T-helper 2 cell treated with Interferon-gamma antibody and Interleukin-4, amounts not matched to agents 100 ng/mL and 5 ng/mL, for 36 hours (primary cell): ENCODE measurements around the gene UGT1A9. TPM values are rescaled to one million over a fixed set of nuclear protein-coding genes. Genes with fewer than 3 reads are reported as not detected.
"Not testable (repeated sequence)": the region's sequence is repeated elsewhere in the genome, so short reads cannot be mapped to it uniquely, and the experiment has no call there.

Experiments used
- intact Hi-C: fragments of 100-400 bp; cut with micrococcal nuclease; formaldehyde crosslinking; loops from one replicate; pipeline ENCODE4 v1.15.1; 2023
- total RNA-seq: library from RNA; stranded (reverse); gene quantifications from 2 replicates; pipeline ENCODE4 v1.2.3, GENCODE V29; 2022

The UGT1A9 gene
- total RNA-seq, 1 donor from 2014 or later, result not detected

DNA sequence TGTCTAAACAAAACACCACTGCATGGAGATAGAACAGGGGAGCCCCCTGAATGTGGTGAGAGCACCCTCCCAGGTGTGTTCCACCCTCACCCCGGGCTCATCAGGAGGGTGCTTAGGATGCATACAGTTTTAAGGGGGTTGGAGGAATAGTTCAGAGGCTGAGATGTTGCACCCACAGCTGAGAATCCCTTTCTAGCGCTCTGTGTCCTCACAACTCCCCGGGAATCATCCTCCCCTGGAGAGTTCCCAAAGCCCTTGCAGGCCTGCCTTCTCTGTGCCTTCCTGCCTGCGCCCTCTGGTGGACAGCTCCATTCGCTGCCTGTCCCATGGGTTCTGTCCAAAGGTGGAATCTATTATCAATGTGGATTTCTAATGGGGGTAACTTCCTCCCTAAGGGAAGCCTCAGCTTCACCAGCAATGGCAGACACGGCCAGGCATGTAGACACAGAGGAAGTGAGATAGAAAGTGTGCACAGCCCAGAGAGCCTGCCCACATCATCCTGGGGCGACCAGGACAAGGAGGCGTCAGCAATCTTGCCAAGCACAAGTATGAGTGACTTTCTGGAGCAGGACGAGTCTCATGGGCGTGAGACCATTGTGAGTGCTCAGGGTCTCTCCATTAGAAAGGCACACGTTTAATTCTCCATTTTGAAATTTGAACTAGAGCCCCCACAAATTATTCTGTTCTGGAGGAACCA is 39.8 kb downstream of the UGT1A9 start:
- intact Hi-C loops, result no loop called here

DNA sequence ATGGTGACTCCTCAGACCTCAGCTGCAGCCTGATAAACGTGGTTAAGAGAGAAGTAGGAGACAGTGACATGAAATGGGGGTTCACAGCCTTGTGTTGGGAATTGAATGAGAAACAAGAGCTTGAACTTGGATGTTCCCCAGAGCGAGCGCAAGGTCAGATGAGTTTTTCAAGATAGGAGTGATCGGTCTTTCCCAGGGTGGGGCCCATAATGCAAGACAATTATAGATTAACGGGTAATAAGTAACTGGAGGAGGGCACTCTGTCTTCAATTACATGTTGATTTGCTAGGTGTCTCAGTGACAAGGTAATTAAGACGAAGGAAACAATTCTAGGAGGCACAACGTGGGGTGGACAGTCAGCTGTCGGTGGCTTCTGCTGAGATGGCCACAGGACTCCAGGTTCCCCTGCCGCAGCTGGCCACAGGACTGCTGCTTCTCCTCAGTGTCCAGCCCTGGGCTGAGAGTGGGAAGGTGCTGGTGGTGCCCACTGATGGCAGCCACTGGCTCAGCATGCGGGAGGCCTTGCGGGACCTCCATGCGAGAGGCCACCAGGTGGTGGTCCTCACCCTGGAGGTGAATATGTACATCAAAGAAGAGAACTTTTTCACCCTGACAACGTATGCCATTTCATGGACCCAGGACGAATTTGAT is 41.0 kb downstream of the UGT1A9 start, which contains the start of gene UGT1A5:
UGT1A5 (plus strand) TSS at position 297 of the 651 bp plus-strand sequence; CDS start at position 382, 85 bp downstream.
- intact Hi-C loops, result no loop called here

DNA sequence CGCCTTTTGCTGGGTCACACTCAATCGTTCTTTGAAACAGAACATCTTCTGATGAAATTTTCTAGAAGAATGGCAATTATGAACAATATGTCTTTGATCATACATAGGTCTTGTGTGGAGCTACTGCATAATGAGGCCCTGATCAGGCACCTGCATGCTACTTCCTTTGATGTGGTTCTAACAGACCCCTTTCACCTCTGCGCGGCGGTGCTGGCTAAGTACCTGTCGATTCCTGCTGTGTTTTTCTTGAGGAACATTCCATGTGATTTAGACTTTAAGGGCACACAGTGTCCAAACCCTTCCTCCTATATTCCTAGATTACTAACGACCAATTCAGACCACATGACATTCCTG is 41.5 kb downstream of the UGT1A9 start:
- intact Hi-C loops, result no loop called here

DNA sequence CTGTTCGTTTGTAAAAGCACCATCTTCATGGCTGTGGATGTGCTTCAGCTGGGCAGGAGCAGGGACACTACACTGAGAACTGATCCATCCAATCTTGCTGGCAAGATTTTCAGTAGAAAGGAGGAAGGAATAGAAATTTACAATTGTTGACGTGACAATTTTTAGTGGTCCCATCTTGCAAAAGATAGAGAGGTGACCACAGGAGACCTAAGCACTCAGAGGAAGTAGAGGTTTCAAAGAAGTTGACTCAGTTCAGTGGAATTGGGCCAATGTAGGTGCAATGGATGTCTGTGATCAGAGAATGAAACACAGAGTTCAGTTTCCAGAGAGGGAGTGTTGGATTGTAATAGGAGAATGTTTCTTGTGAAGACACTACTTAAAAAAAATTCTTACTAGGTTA is 42.4 kb downstream of the UGT1A9 start:
- intact Hi-C loops, result no loop called here

DNA sequence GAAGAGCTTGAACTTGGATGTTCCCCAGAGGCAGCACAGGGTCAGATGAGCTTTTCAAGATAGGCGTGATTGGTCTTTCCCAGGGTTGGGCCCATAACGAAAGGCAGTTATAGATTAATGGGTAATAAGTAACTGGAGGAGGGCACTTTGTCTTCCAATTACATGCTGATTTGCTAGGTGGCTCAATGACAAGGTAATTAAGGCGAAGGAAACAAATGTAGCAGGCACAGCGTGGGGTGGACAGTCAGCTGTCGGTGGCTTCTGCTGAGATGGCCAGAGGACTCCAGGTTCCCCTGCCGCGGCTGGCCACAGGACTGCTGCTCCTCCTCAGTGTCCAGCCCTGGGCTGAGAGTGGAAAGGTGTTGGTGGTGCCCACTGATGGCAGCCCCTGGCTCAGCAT is 46.9 kb downstream of the UGT1A9 start, which contains the start of gene UGT1A4:
UGT1A4 (plus strand) TSS at position 185 of the 400 bp plus-strand sequence; CDS start at position 270, 85 bp downstream.
- intact Hi-C loops, result no loop called here

DNA sequence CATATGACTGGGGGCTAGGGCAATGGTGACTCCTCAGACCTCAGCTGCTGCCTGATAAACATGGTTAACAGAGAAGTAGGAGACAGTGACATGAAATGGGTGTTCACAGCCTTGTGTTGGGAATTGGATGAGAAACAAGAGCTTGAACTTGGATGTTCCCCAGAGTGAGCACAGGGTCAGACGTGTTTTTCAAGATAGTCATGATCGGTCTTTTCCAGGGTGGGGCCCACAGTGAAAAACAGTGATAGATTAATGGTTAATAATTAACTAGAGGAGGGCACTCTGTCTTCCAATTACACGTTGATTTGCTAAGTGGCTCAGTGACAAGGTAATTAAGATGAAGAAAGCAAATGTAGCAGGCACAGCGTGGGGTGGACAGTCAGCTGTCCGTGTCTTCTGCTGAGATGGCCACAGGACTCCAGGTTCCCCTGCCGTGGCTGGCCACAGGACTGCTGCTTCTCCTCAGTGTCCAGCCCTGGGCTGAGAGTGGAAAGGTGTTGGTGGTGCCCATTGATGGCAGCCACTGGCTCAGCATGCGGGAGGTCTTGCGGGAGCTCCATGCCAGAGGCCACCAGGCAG is 57.1 kb downstream of the UGT1A9 start, which contains the start of gene UGT1A3:
UGT1A3 (plus strand) TSS at position 320 of the 579 bp plus-strand sequence; CDS start at position 405, 85 bp downstream.
- intact Hi-C loops, result no loop called here

DNA sequence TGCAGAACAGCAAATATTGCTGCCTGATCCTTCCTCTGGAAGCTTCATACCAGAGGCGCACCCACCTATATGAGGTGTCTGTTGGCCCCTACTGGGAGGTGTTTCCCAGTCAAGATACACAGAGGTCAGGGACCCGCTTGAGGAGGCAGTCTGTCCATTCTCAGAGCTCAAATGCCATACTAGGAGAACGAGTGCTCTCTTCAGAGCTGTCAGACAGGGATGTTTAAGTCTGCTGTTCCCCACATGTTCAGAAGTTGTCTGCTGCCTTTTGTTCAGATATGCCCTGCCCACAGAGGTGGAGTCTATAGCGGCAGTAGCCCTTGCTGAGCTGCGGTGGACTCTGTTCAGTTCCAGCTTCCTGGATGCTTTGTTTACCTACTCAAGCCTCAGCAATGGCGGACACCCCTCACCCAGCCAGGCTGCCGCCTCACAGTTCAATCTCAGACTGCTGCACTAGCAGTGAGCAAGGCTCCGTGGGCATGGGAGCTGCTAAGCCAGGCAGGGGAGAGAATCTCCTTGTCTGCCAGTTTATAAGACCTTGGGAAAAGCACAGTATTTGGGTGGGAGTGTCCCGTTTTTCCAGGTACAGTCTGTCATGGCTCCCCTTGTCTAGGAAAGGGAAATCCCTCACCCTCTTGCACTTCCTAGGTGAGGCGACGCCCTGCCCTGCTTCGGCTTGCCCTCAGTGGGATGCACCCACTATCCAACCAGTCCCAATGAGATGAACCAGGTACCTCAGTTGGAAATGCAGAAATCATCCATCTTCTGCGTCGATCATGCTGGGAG is 65.4 kb downstream of the UGT1A9 start:
- intact Hi-C loops, result not testable (repeated sequence)

DNA sequence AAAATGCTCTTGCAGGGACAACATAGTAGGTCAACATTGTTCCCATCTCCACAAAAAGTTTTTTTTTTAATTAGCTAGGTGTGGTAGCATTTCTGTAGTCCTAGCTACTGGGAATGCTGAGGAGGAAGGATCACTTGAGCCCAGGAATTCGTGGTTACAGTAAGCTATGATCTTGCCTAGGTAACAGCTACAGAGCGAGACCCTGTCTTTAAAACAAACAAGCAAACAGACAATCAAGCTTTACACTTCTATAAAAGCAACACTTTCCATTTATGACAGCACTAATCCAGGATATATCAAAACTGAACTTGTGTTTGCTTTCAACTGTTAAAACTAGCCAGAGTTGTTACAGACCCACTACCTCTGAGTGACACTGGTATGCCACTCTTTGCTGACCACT is 69.2 kb downstream of the UGT1A9 start:
- intact Hi-C loops, result no loop called here

DNA sequence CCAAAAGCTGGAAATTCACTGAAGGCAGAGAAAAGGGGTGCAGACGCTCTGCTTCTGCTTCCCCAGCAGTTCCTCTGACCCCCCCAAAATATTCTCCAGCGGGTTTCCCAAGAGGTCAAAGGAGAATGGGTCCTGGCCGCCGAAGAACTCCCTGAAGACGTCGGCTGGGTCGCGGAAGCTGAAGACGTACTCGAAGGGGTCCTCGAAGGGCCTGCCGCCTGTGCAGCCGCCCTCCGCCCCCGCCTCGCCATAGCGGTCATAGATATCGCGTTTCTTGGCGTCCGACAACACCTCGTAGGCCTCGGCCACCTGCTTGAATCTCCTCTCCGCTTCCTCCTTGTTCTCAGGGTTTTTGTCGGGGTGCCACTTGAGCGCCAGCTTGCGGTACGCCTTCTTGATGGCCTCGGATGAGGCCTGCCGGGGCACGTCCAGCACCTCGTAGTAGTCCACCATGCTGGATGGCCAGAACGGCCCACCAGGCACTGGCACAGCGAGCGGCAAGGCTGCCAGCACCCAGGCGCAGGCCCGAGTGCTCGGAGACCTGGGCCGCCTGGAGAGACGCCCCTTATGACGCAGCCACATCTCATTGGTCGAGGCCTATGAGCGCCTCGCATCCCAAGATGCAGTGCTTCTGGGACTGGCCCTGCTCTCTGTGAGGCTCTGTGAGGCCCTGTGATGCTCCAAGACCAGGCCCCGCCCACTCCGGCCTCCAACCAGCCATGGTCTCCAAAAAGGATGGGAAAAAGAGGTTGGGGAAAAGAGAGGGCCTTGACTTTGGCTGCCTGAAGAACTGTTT is 72.0 kb downstream of the UGT1A9 start:
- intact Hi-C loops, result no loop called here

DNA sequence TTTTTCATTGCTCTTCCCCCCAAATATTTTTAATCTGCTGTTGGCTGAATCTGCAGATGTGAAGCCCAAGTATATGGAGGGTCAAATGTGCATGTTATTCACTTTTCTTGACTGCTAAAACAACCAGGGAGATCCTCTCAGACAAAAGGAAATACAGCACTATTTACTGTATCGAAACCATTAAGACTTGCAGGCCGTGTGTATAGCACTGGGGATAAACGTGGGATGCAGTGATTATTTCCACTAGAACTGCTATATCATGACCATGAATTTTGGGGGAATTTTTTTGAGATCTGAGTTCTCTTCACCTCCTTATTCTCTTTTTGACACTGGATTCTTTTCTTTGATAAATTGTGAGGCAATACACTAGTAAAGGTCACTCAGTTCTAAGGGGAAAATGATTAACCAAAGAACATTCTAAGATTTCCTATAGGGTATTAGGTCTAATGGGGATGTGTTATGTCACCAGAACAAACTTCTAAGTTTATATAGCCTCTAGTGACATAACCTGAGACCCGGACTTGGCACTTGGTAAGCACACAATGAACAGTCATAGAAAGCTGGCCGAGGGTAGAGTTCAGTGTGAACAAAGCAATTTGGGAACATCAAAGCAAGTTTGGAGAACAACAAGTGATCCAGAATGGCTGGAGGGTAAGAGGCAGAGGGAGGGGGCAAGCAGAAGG is 73.5 kb downstream of the UGT1A9 start:
- intact Hi-C loops, result no loop called here

DNA sequence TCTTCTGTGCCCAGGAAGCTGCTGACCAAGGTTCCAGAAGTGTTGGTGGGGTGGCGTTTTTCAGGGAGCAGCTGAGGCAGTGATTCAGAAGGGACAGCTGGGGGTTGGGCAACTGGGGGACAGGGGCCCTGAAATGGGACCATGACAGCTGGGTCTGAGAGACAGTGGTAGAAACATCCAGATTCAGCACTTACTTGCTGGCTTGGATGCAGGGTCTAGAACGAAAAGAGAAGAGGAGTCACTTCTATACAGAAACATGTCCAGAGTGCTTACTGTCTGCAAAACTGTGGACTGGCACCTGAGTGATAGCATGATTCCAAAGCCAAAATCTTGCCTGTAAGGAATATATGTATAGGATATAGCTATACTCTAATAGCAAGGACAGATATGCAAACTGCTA is 74.1 kb downstream of the UGT1A9 start:
- intact Hi-C loops, result not testable (repeated sequence)

DNA sequence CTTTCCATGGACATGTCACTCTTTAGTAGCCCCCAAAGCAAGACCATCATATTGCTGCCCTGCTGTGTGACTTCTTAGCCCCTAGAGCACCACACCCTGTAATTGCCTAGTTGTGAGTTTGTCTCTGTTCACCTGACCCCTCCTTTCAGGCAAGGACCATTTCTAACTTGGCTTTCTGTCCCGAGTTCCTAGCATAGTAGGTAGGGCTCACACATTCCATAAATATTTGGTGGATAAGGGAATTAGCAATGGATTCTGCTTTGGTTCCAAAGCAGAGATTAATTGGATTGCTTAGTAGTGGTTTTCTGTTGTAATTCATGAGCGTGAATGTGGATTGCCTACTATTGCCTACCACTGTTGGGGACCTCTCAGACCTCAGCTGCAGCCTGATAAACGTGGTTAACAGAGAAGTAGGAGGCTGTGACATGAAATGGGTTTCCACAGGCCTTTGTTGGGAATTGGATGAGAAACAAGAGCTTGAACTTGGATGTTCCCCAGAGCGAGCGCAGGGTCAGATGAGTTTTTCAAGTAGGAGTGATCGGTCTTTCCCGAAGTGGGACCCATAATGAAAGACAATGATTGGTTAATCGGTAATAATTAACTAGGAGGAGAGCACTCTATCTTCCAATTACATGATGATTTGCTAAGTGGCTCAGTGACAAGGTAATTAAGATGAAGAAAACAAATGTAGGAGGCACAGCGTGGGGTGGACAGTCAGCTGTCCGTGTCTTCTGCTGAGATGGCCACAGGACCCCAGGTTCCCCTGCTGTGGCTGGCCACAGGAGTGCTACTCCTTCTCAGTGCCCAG is 75.0 kb downstream of the UGT1A9 start:
- intact Hi-C loops, result no loop called here

DNA sequence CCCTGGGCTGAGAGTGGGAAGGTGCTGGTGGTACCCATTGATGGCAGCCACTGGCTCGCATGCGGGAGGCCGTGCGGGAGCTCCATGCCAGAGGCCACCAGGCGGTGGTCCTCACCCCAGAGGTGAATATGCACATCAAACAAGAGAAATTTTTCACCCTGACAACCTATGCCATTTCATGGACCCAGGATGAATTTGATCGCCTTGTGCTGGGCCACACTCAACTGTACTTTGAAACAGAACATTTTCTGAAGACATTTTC is 75.5 kb downstream of the UGT1A9 start:
- intact Hi-C loops, result no loop called here

DNA sequence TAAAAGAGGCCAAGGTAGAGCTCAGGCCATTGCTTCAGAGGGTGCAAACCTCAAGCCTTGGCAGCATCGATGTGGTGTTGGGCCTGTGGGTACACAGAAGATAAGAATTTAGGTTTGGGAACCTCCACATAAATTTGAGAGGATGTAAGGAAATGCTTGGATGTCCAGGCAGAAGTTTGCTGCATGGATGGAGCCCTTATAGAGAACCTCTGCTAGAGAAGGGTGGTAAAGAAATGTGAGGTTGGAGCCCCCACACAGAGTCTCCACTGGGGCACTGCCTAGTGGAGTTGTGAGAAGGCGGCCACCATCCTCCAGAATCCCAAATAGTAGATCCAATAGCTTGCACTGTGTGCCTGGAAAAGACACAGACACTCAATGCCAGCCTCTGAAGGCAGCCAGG is 79.0 kb downstream of the UGT1A9 start:
- intact Hi-C loops, result not testable (repeated sequence)

DNA sequence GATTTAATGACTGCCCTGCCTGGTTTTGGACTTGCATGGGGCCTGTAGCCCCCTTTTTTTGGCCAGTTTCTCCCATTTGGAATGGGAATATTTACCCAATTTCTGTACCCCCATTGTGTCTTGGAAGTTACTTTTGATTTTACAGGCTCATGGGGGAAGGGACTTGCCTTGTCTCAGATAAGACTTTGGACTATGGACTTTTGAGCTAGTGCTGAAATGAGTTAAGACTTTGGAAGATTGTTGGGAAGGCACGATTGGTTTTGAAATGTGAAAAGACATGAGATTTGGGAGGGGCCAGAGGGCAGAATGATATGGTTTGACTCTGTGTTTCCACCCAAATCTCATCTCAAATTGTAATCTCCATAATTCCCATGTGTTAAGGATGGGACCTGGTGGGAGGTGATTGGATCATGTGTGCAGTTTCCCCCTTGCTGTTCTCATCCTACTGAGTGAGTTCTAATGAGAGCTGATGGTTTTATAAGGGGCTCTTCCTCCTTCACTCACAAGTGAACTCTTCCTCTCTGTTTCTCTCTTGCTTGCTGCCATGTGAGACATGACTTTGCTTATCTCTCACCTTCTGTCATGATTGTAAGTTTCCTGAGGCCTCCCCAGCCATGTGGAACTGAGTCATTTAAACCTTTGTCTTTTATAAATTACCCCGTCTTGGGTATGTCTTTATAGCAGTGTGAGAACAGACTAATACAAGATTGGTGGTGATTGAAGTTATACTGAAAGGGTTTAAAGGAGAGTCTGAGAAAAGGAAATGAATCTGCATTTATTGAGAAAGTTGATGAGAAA is 79.7 kb downstream of the UGT1A9 start:
- intact Hi-C loops, result not testable (repeated sequence)

DNA sequence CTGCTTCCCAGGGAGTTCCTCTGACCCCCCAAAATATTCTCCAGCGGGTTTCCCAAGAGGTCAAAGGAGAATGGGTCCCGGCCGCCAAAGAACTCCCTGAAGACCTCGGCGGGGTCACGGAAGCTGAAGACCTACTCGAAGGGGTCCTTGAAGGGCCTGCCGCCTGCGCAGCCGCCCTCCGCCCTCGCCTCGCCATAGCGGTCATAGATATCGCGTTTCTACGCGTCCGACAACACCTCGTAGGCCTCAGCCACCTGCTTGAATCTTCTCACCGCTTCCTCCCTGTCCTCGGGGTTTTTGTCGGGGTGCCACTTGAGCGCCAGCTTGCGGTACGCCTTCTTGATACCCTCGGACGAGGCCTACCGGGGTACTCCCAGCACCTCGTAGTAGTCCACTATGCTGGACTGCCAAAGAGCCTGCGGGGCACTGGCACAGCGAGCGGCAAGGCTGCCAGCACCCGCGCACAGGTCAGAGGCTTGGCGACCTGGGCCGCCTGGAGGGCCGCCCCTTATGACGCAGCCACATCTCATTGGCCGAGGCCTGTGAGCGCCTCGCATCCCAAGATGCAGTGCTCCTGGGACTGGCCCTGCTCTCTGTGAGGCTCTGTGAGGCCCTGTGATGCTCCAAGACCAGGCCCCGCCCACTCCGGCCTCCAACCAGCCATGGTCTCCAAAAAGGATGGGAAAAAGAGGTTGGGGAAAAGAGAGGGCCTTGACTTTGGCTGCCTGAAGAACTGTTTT is 83.3 kb downstream of the UGT1A9 start:
- intact Hi-C loops, result no loop called here

DNA sequence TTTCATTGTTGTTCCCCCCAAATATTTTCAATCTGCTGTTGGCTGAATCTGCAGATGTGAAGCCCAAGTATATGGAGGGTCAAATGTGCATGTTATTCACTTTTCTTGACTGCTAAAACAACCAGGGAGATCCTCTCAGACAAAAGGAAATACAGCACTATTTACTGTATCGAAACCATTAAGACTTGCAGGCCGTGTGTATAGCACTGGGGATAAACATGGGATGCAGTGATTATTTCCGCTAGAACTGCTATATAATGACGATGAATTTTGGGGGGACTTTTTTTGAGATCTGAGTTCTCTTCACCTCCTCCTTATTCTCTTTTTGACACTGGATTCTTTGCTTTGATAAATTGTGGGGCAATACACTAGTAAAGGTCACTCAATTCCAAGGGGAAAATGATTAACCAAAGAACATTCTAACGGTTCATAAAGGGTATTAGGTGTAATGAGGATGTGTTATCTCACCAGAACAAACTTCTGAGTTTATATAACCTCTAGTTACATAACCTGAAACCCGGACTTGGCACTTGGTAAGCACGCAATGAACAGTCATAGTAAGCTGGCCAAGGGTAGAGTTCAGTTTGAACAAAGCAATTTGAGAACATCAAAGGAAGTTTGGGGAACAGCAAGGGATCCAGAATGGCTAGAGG is 84.9 kb downstream of the UGT1A9 start:
- intact Hi-C loops, result no loop called here

DNA sequence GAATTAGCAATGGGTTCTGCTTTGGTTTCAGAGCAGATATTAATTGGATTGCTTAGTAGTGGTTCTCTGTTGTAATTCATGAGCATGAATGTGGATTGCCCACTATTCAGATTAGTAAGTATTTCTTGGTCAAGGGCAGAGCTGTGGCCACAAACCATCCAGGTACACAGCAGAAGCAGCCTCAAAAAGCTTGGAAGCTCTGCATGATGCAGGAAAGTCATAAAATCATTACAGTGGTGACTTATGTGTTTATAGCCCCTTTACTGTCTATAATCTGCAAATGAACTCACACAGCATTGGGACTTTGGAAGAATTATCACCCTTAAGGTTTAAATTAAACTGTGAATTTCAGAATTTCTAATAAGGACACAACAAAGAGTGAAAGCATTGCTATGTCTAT is 86.4 kb downstream of the UGT1A9 start:
- intact Hi-C loops, result no loop called here
